OCI-LY7 (cell line): Measurements from ENCODE around the gene WDR64.

Experiments
- EZH2phosphoT487 ChIP-seq: fragments of 200-600 bp; sonication (generic); IDR thresholded peaks from 2 replicates; pipeline ENCODE4 v1.6.1; 2018; ENCODE audit warnings: low read depth, borderline replicate concordance, mild to moderate bottlenecking, mixed run types, antibody characterized with exemption, low read length, moderate library complexity, mixed read lengths
- TF ChIP-seq, protein P1 (sequence below): fragments of 200-600 bp; sonication (generic); conservative IDR thresholded peaks from 2 replicates; pipeline ENCODE4 v1.5.1; 2014; ENCODE audit warnings: mild to moderate bottlenecking, antibody characterized with exemption, low read length, moderate library complexity, mixed read lengths

GRCh38 chr1:241848686-241849344, 196.7 kb downstream of the WDR64 start:
- TF ChIP-seq, protein P1, sequence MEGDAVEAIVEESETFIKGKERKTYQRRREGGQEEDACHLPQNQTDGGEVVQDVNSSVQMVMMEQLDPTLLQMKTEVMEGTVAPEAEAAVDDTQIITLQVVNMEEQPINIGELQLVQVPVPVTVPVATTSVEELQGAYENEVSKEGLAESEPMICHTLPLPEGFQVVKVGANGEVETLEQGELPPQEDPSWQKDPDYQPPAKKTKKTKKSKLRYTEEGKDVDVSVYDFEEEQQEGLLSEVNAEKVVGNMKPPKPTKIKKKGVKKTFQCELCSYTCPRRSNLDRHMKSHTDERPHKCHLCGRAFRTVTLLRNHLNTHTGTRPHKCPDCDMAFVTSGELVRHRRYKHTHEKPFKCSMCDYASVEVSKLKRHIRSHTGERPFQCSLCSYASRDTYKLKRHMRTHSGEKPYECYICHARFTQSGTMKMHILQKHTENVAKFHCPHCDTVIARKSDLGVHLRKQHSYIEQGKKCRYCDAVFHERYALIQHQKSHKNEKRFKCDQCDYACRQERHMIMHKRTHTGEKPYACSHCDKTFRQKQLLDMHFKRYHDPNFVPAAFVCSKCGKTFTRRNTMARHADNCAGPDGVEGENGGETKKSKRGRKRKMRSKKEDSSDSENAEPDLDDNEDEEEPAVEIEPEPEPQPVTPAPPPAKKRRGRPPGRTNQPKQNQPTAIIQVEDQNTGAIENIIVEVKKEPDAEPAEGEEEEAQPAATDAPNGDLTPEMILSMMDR = no peak
- TF ChIP-seq EZH2phosphoT487 = no peak
